T-cell (primary cell): Measurements from ENCODE around the gene GALNS. TPM values are rescaled to one million over a fixed set of nuclear protein-coding genes. Genes with fewer than 3 reads are reported as not detected.
A peak's percentile ranks its signal among the peaks of the same experiment; 100 is the strongest.

Experiments
- ATAC-seq, 4 experiments: fragments of 200-7000 bp in 3 of 4; fragments of 150-1000 bp in 1 of 4; cut with Tn5 transposase; replicated peaks in 1 of 4; 1 replicate in 3 of 4; 2 replicates in 1 of 4; pipeline ENCODE4 v1.10.0; 2021; ENCODE audit warnings: moderate library complexity in 3 of 4, mild to moderate bottlenecking in 2 of 4, moderate number of reproducible peaks in 1 of 4
- CTCF ChIA-PET, 2 donors: fragments of 300-600 bp; sonication (Branson Sonifier 250); formaldehyde crosslinking; loops; one replicate each; lab custom pipeline; 2022; ENCODE audit warnings: antibody characterized with exemption in 2 of 2; lab: Charles Lee
- POLR2A ChIA-PET, 2 donors: fragments of 300-600 bp; sonication (Branson Sonifier 250); formaldehyde crosslinking; loops; one replicate each; lab custom pipeline; 2022; ENCODE audit warnings: antibody characterized with exemption in 2 of 2; lab: Charles Lee
- DNase-seq, 35 experiments: peaks; one replicate each; pipeline versions ENCODE4 v3.0.0 to v3.0.0-alpha.2; 2013 to 2023
- H3K27ac ChIP-seq: one replicate; pipeline ENCODE4 v1.5.1; 2013; ENCODE audit warnings: low read length
- H3K27me3 ChIP-seq, 2 experiments: replicated peaks in 1 of 2; 1 replicate in 1 of 2; 2 replicates in 1 of 2; pipeline versions ENCODE4 v1.6.1 to v1.7.0; 2013; ENCODE audit warnings: low read length in 1 of 2, mixed read lengths in 1 of 2; ENCODE audit not compliant: control insufficient read depth in 2 of 2, insufficient read depth in 2 of 2; ENCODE audit errors: extremely low read depth in 1 of 2
- H3K36me3 ChIP-seq, 2 donors: 1 replicate in 1 of 2; 2 replicates in 1 of 2; pipeline versions ENCODE4 v1.6.1 to v1.7.0; 2013; ENCODE audit warnings: low read length in 1 of 2; ENCODE audit not compliant: control insufficient read depth in 2 of 2, insufficient read depth in 1 of 2; ENCODE audit errors: extremely low read depth in 1 of 2
- H3K4me1 ChIP-seq, 2 experiments: 1 replicate in 1 of 2; 2 replicates in 1 of 2; pipeline versions ENCODE4 v1.6.1 to v1.7.0; 2013; ENCODE audit warnings: low read length in 2 of 2, mixed read lengths in 1 of 2; ENCODE audit not compliant: insufficient read depth in 2 of 2, control insufficient read depth in 1 of 2; ENCODE audit errors: extremely low read depth in 1 of 2
- H3K4me3 ChIP-seq, 2 donors: 1 replicate in 1 of 2; 2 replicates in 1 of 2; pipeline versions ENCODE4 v1.5.1 to v1.7.0; 2013; ENCODE audit warnings: mild to moderate bottlenecking in 2 of 2, low read length in 1 of 2, moderate library complexity in 1 of 2; ENCODE audit not compliant: control insufficient read depth in 1 of 2; ENCODE audit errors: extremely low read depth in 1 of 2
- H3K9me3 ChIP-seq: 2 replicates; pipeline ENCODE4 v1.7.0; 2013
- H3K27ac Mint-ChIP-seq, 2 donors: one replicate each; pipeline ENCODE4 v1.8.0; 2020 to 2021; ENCODE audit warnings: mild to moderate bottlenecking in 2 of 2, mixed read lengths in 2 of 2
- H3K27me3 Mint-ChIP-seq, 2 donors: one replicate each; pipeline ENCODE4 v1.8.0; 2021 to 2022; ENCODE audit warnings: mixed read lengths in 2 of 2
- H3K36me3 Mint-ChIP-seq: one replicate; pipeline ENCODE4 v1.8.0; 2021; ENCODE audit warnings: mixed read lengths
- H3K4me1 Mint-ChIP-seq, 3 donors: one replicate each; pipeline ENCODE4 v1.8.0; 2020 to 2022; ENCODE audit warnings: mixed read lengths in 3 of 3, mild to moderate bottlenecking in 1 of 3
- H3K4me3 Mint-ChIP-seq, 3 donors: one replicate each; pipeline ENCODE4 v1.8.0; 2020 to 2022; ENCODE audit warnings: mild to moderate bottlenecking in 3 of 3, mixed read lengths in 3 of 3, moderate library complexity in 3 of 3
- H3K9me3 Mint-ChIP-seq, 3 donors: one replicate each; pipeline ENCODE4 v1.8.0; 2020 to 2022; ENCODE audit warnings: mixed read lengths in 3 of 3
- WGBS: methylation state at CpG from one replicate; pipeline ENCODE4 v1.1.5; 2013; ENCODE audit warnings: missing lambda C conversion rate; ENCODE audit not compliant: insufficient coverage; 5-methylcytosine and 5-hydroxymethylcytosine counted together
- total RNA-seq, 35 experiments: library from RNA in 6 of 35; stranded (reverse) in 6 of 35; fragments of 120-200 nt in 1 of 35; gene quantifications; one replicate each; pipeline versions ENCODE4 v1.2.1 to v1.2.4 and lab custom pipeline; 2013 to 2026

Gene GALNS
- total RNA-seq, 5 donors from 2014 or later (not counting 1 experiment from before 2014, with no cell fraction given) = 47.6 to 68.4 (median 58.4) TPM

GRCh38 chr16:88875703-88876234, 19.0 kb upstream of the GALNS start:
- no peaks in the 10 kb centered on the region for H3K4me1 ChIP-seq
- Mint-ChIP-seq H3K36me3 (no peaks in the 10 kb centered on the region), H3K9me3 (no peaks in the 10 kb centered on the region), H3K27me3 (peaks cover 6 to 16% of the 10 kb centered on the region in 2 donors), H3K27ac (no peak overlapping the region), H3K4me1 (peaks cover 0 to 4% (median under 1%) of the 10 kb centered on the region in 3 donors), H3K4me3 (no peak overlapping the region)
- ChIA-PET CTCF (no interaction called here), POLR2A (no interaction called here)
- H3K36me3 ChIP-seq = no peaks in the 10 kb centered on the region
- ATAC-seq (no peak), DNase-seq (no peak)
- peaks cover 0 to 54% of the 10 kb centered on the region in 2 experiments for H3K27me3 ChIP-seq
- no peak overlapping the region for H3K4me3 ChIP-seq
- H3K9me3 ChIP-seq = no peaks in the 10 kb centered on the region
- no peak overlapping the region for H3K27ac ChIP-seq
- WGBS = 88% methylated on average over 6 of the region's 22 CpGs

- peaks cover 0 to 57% of the 10 kb centered on the region in 2 experiments for H3K27me3 ChIP-seq
- H3K9me3 ChIP-seq = no peaks in the 10 kb centered on the region
- H3K4me3 ChIP-seq = no peak overlapping the region
- H3K4me1 Mint-ChIP-seq = peaks cover 0 to 6% (median 4%) of the 10 kb centered on the region in 3 donors
- POLR2A ChIA-PET = no interaction called here
- CTCF ChIA-PET = no interaction called here
- no peaks in the 10 kb centered on the region for H3K36me3 ChIP-seq
- H3K4me3 Mint-ChIP-seq = no peak overlapping the region
- H3K27ac ChIP-seq = no peak overlapping the region
- DNase-seq (no peak), ATAC-seq (no peak)
- H3K4me1 ChIP-seq = no peaks in the 10 kb centered on the region
- no peaks in the 10 kb centered on the region for H3K36me3 Mint-ChIP-seq
- no peaks in the 10 kb centered on the region for H3K9me3 Mint-ChIP-seq
- no peak overlapping the region for H3K27ac Mint-ChIP-seq
- peaks cover 8 to 23% of the 10 kb centered on the region in 2 donors for H3K27me3 Mint-ChIP-seq
- WGBS = 94% methylated on average over 14 of the region's 34 CpGs
Observed at GRCh38 chr16:88874938-88875599, 18.3 kb upstream of the GALNS start.

- ChIA-PET CTCF (no interaction called here), POLR2A (no interaction called here)
- H3K27ac ChIP-seq = no peak overlapping the region
- no peak overlapping the region for H3K4me3 ChIP-seq
- Mint-ChIP-seq H3K27ac (no peak overlapping the region), H3K4me3 (no peak overlapping the region), H3K36me3 (no peaks in the 10 kb centered on the region), H3K27me3 (peaks cover 8 to 34% of the 10 kb centered on the region in 2 donors), H3K9me3 (no peaks in the 10 kb centered on the region), H3K4me1 (peaks cover 0 to 6% (median 4%) of the 10 kb centered on the region in 3 donors)
- H3K4me1 ChIP-seq = no peaks in the 10 kb centered on the region
- ATAC-seq = no peak
- no peaks in the 10 kb centered on the region for H3K9me3 ChIP-seq
- 73% methylated on average over 20 of the region's 25 CpGs for WGBS
- DNase-seq = no peak
- no peaks in the 10 kb centered on the region for H3K36me3 ChIP-seq
- H3K27me3 ChIP-seq = peaks cover 0 to 50% of the 10 kb centered on the region in 2 experiments
Observed at GRCh38 chr16:88872650-88873331, 16.0 kb upstream of the GALNS start.

GRCh38 chr16:88871730-88872416, 15.1 kb upstream of the GALNS start:
- Histone ChIP-seq H3K27ac (no peak overlapping the region), H3K4me1 (no peaks in the 10 kb centered on the region), H3K4me3 (no peak overlapping the region), H3K9me3 (no peaks in the 10 kb centered on the region), H3K27me3 (peaks cover 0 to 47% of the 10 kb centered on the region in 2 experiments), H3K36me3 (no peaks in the 10 kb centered on the region)
- DNase-seq (no peak), ATAC-seq (no peak)
- H3K4me1 Mint-ChIP-seq = peaks cover 0 to 6% (median 4%) of the 10 kb centered on the region in 3 donors
- peaks cover 8 to 34% of the 10 kb centered on the region in 2 donors for H3K27me3 Mint-ChIP-seq
- ChIA-PET POLR2A (no interaction called here), CTCF (no interaction called here)
- H3K4me3 Mint-ChIP-seq = no peak overlapping the region
- no peaks in the 10 kb centered on the region for H3K36me3 Mint-ChIP-seq
- WGBS = 82% methylated on average over 12 of the region's 21 CpGs
- H3K27ac Mint-ChIP-seq = no peak overlapping the region
- no peaks in the 10 kb centered on the region for H3K9me3 Mint-ChIP-seq

DNA sequence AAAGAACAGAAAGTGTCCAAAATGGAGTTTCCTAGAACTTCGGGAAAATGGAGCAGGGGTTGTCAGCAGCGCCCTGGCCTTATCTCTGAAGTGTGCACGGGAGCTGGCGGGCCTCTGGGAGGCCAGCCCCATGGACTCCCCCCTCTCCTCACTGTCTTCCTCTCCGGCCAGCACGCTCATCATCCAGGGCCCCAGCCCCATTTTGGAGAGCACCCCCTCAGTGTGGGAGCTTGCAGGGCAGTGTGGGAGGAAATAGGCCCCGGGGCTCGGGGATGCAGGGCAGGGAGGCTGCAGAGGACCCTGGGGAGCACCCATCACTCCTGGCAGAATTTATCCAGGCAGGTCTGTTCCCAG, 14.6 kb upstream of the GALNS start:
- peaks cover 0 to 53% of the 10 kb centered on the region in 2 experiments for H3K27me3 ChIP-seq
- H3K9me3 ChIP-seq = no peaks in the 10 kb centered on the region
- no peaks in the 10 kb centered on the region for H3K4me1 ChIP-seq
- POLR2A ChIA-PET = no interaction called here
- no peak overlapping the region for H3K4me3 ChIP-seq
- peaks cover 0 to 6% (median 4%) of the 10 kb centered on the region in 3 donors for H3K4me1 Mint-ChIP-seq
- H3K36me3 ChIP-seq = no peaks in the 10 kb centered on the region
- H3K27ac Mint-ChIP-seq = no peak overlapping the region
- no peak for DNase-seq
- no peaks in the 10 kb centered on the region for H3K9me3 Mint-ChIP-seq
- H3K4me3 Mint-ChIP-seq = no peak overlapping the region
- WGBS = 37% methylated on average over 2 of the region's 8 CpGs
- peaks cover 8 to 34% of the 10 kb centered on the region in 2 donors for H3K27me3 Mint-ChIP-seq
- no peak for ATAC-seq
- CTCF ChIA-PET = no interaction called here
- no peaks in the 10 kb centered on the region for H3K36me3 Mint-ChIP-seq
- no peak overlapping the region for H3K27ac ChIP-seq

DNA sequence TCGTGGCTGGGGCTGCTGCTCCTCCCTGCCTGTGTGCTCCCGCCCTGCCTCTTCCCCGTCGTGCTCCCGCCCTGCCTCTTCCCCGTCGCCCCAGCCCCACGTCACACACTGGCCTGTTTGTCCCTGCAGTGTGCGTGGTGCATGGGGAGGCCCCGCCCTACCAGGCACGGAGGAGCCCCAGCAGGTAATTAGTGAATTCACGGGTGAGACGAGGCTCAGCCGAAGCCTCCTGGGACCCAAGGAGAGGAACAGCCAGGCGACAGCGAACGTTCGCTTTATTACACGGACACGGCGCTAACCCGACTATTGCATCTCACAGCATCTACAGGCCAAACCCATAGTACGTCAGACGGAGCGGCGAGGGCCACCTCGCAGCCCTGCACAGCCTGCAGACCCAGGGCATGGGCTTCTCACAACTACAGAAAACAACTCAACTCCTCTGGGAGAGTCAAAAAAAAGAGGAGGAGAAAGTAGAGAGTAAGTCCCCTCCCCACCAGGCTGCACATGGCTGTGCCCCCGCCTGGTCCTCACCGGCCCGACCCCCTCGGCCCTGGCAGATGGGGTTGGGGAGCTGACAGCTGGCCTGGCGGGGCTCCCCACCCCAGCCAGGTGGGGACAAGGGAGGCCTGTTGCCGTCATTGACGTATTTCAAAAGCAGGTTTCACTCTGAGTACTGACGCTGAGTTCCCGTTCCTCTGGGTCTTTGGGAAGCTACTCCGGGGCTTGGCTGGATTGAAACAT, 14.0 kb upstream of the GALNS start:
- H3K4me3 ChIP-seq = no peak overlapping the region
- ChIA-PET POLR2A (no interaction called here), CTCF (no interaction called here)
- no peak overlapping the region for H3K27ac ChIP-seq
- H3K4me3 Mint-ChIP-seq = peak overlapping the region in 2 of 3 donors; percentile 3 to 47
- H3K4me1 ChIP-seq = no peaks in the 10 kb centered on the region
- no peaks in the 10 kb centered on the region for H3K36me3 Mint-ChIP-seq
- no peak overlapping the region for H3K27ac Mint-ChIP-seq
- peak in 2 of 35 experiments; percentile 10 to 47 for DNase-seq
- H3K27me3 Mint-ChIP-seq = peaks cover 8 to 34% of the 10 kb centered on the region in 2 donors
- H3K36me3 ChIP-seq = no peaks in the 10 kb centered on the region
- peaks cover 0 to 54% of the 10 kb centered on the region in 2 experiments for H3K27me3 ChIP-seq
- ATAC-seq = peak in 2 of 4 experiments; percentile 14 to 61
- peaks cover 0 to 6% (median 4%) of the 10 kb centered on the region in 3 donors for H3K4me1 Mint-ChIP-seq
- H3K9me3 Mint-ChIP-seq = no peaks in the 10 kb centered on the region
- WGBS = 22% methylated on average over 21 of the region's 37 CpGs
- H3K9me3 ChIP-seq = no peaks in the 10 kb centered on the region
